Measurements from ENCODE around the gene NDRG4.
A peak's percentile ranks its signal among the peaks of the same experiment; 100 is the strongest.

NDRG4 gene

DNA sequence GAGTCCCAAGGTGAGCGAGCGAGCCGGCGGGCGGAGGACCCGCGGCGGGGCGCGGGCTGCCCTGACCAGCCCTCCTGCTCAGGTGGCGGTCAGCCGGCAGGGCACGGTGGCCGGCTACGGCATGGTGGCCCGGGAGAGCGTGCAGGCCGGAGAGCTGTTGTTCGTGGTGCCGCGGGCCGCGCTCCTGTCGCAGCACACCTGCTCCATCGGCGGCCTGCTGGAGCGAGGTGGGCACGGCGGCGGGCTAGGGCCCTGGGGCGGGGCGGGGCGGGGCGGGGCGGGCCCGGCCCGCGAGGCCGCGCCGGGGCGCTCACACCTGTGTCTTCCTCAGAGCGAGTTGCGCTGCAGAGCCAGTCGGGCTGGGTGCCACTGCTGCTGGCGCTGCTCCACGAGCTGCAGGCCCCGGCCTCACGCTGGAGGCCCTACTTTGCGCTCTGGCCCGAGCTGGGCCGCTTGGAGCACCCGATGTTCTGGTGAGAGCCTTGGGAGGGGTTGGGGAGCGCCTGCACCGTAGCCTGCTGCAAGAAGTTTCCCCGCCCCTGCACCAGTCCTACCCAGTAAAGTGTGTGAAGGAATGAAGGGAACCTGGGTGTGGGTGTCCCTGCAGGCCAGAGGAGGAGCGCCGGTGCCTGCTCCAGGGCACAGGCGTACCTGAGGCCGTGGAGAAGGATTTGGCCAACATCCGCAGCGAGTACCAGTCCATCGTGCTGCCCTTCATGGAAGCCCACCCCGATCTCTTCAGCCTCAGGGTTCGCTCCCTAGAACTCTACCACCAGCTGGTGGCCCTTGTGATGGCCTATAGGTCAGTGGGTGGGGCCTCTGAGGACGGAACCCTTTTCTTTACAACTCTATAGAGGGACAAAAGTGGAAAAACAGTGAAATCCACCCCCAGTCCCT is 16.2 kb downstream of the NDRG4 start:
- peak overlapping the region; percentile 87 for H3K27ac ChIP-seq (ENCODE audit: low read depth, low read length)
- no peak overlapping the region for H3K9ac ChIP-seq (ENCODE audit: low read length)
- H3K36me3 ChIP-seq (ENCODE audit: insufficient read depth, low read length), result peaks cover 36% of the 10 kb centered on the region

DNA sequence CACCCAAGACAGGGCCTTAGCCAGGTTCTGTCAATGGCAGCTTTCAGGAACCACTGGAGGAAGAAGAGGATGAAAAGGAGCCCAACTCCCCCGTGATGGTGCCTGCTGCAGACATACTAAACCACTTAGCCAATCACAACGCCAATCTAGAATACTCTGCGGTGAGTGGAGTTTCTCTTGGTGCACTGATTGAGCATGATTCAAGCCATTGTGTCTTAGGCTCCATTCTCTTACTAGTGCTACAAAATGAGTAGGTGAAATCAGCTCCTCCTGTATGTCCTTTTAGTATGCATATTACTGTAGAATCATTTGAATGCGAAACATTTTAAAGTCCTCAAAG is 16.8 kb downstream of the NDRG4 start:
- Histone ChIP-seq H3K9ac (ENCODE audit: low read length) (no peak overlapping the region), H3K36me3 (ENCODE audit: insufficient read depth, low read length) (peaks cover 41% of the 10 kb centered on the region), H3K4me3 (ENCODE audit: low read depth in 1 of 2, low read length in 2 of 2) (no peak overlapping the region), H3K27me3 (ENCODE audit: control insufficient read depth in 1 of 2, insufficient read depth in 2 of 2, low read length in 2 of 2) (no peaks in the 10 kb centered on the region), H3K9me3 (ENCODE audit: low read length) (no peaks in the 10 kb centered on the region), H3K4me1 (ENCODE audit: insufficient read depth, low read length) (peaks cover 6% of the 10 kb centered on the region), H3K27ac (ENCODE audit: low read depth, low read length) (no peak overlapping the region)

More for the DNA sequence above, 16.2 kb downstream of the NDRG4 start:
- H3K4me1 ChIP-seq (ENCODE audit: insufficient read depth, low read length), result peaks cover 6% of the 10 kb centered on the region
- H3K9me3 ChIP-seq (ENCODE audit: low read length), result no peaks in the 10 kb centered on the region
- no peaks in the 10 kb centered on the region for H3K27me3 ChIP-seq (ENCODE audit: control insufficient read depth in 1 of 2, insufficient read depth in 2 of 2, low read length in 2 of 2)
- peak overlapping the region; percentile 89 to 95 for H3K4me3 ChIP-seq (ENCODE audit: low read depth in 1 of 2, low read length in 2 of 2)

DNA sequence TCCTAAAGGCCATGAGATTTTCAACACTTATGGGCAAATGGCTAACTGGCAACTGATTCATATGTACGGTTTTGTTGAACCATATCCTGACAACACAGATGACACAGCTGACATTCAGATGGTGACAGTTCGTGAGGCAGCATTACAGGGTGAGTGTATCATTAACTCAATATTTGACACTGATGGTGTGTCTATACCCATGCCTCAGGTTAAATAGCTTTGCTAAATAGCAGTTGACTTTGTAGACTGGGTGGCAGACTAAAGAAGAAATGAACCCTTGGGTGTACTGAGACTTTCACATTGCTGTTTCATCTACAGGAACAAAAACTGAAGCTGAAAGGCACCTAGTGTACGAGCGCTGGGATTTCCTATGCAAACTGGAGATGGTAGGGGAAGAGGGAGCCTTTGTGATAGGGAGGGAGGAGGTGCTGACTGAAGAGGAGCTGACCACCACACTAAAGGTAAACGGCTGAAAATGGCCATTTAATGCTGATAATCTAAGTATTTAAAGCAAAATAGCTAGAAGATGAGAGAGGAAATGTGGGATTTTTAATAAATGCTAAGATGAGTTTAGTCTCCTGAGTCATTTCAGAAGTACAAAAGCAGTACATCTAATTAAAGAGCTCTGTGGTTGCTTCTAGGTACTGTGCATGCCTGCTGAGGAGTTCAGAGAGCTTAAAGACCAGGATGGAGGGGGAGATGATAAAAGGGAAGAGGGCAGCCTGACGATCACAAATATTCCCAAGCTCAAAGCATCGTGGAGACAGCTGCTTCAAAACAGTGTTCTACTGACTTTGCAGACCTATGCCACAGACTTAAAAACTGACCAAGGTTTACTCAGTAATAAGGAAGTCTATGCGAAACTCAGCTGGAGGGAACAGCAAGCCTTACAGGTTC is 18.4 kb downstream of the NDRG4 start:
- H3K9me3 ChIP-seq (ENCODE audit: low read length), result no peaks in the 10 kb centered on the region
- H3K9ac ChIP-seq (ENCODE audit: low read length), result no peak overlapping the region
- H3K36me3 ChIP-seq (ENCODE audit: insufficient read depth, low read length), result peaks cover 53% of the 10 kb centered on the region
- peaks cover 6% of the 10 kb centered on the region for H3K4me1 ChIP-seq (ENCODE audit: insufficient read depth, low read length)
- H3K27ac ChIP-seq (ENCODE audit: low read depth, low read length), result no peak overlapping the region
- no peak overlapping the region for H3K4me3 ChIP-seq (ENCODE audit: low read depth in 1 of 2, low read length in 2 of 2)
- H3K27me3 ChIP-seq (ENCODE audit: control insufficient read depth in 1 of 2, insufficient read depth in 2 of 2, low read length in 2 of 2), result no peaks in the 10 kb centered on the region

DNA sequence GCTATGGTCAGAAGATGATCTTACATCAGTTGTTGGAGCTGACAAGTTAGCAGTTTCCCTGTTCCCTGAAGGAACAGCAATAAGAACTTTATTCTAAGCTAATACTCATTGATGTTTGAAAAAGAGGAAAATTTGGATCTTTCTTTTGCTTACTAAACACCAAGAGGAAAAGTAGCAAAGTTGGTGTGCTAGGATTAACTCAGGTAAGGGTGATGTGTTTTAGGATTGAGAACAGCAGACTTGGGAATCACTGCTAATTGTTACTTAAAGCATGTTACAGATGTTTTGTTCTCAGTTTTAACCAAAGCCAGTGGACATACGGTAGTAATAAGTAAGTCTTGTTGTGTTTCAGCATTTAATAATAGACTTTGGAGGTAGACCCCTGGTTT is 19.0 kb downstream of the NDRG4 start:
- Histone ChIP-seq H3K4me3 (ENCODE audit: low read depth in 1 of 2, low read length in 2 of 2) (no peak overlapping the region), H3K9ac (ENCODE audit: low read length) (no peak overlapping the region), H3K27ac (ENCODE audit: low read depth, low read length) (no peak overlapping the region), H3K36me3 (ENCODE audit: insufficient read depth, low read length) (peaks cover 58% of the 10 kb centered on the region), H3K27me3 (ENCODE audit: control insufficient read depth in 1 of 2, insufficient read depth in 2 of 2, low read length in 2 of 2) (no peaks in the 10 kb centered on the region), H3K9me3 (ENCODE audit: low read length) (no peaks in the 10 kb centered on the region), H3K4me1 (ENCODE audit: insufficient read depth, low read length) (peaks cover 6% of the 10 kb centered on the region)

DNA sequence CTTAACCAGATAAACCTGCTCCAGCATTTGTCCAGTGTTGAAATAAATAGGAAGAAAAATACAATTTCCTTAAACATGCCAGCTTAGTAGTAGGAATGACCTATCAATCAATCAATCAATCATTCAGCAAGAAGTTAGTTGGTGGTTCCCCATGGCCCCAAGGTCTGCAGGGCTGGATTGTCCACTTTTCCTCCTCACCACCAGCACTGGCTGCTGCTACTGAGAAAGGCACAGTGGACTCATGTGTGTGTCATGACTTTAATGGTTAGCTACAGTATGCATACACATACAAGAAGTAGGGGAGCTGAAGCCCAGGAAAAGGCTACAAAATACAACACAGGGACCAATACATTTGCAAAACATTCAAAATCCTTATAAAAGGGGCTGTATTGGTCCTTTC is 19.8 kb downstream of the NDRG4 start:
- Histone ChIP-seq H3K9ac (ENCODE audit: low read length) (no peak overlapping the region), H3K9me3 (ENCODE audit: low read length) (no peaks in the 10 kb centered on the region), H3K27ac (ENCODE audit: low read depth, low read length) (no peak overlapping the region), H3K27me3 (ENCODE audit: control insufficient read depth in 1 of 2, insufficient read depth in 2 of 2, low read length in 2 of 2) (no peaks in the 10 kb centered on the region), H3K4me3 (ENCODE audit: low read depth in 1 of 2, low read length in 2 of 2) (no peak overlapping the region), H3K4me1 (ENCODE audit: insufficient read depth, low read length) (peaks cover 6% of the 10 kb centered on the region), H3K36me3 (ENCODE audit: insufficient read depth, low read length) (peaks cover 65% of the 10 kb centered on the region)

DNA sequence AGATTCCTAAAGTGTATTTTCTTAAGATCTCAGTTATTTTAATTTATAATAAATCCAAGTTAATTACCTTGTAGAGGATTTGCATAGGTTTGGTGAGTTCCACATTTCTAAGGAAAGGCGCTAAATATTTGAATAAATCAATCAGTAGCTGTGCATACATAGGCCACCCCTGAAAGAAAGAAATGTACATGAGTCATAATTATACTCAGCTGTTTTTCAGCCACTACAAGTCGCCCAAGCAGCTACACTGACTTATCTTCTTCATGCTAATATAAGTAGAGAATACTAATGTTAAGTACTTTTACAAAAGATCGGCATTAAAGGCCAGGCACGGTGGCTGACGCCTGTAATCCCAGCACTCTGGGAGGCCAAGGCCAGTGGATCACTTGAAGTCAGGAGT is 30.2 kb downstream of the NDRG4 start:
- no peaks in the 10 kb centered on the region for H3K27me3 ChIP-seq (ENCODE audit: control insufficient read depth in 1 of 2, insufficient read depth in 2 of 2, low read length in 2 of 2)
- no peak overlapping the region for H3K9ac ChIP-seq (ENCODE audit: low read length)
- peaks cover 71% of the 10 kb centered on the region for H3K36me3 ChIP-seq (ENCODE audit: insufficient read depth, low read length)
- no peaks in the 10 kb centered on the region for H3K9me3 ChIP-seq (ENCODE audit: low read length)
- no peak overlapping the region for H3K4me3 ChIP-seq (ENCODE audit: low read depth in 1 of 2, low read length in 2 of 2)
- no peak overlapping the region for H3K27ac ChIP-seq (ENCODE audit: low read depth, low read length)
- no peaks in the 10 kb centered on the region for H3K4me1 ChIP-seq (ENCODE audit: insufficient read depth, low read length)

DNA sequence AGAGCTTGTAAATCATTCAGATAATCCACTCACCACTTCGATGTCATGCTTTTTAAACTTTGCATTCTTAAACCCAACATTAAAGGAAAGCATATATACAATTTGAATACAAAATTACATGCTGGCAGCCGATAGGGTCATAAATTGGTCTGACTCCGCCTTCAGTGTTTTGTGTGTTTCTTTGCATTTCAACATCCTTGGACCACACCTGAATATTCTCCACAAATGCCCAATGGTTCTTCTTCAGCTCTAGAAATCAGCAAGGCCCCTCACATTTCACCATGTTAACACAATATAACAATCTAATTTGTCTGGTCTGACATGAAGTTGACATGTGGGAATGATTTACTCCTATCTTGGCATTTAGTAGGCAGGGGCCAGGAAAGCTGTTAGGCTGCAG is 32.5 kb downstream of the NDRG4 start:
- Histone ChIP-seq H3K9me3 (ENCODE audit: low read length) (no peaks in the 10 kb centered on the region), H3K27me3 (ENCODE audit: control insufficient read depth in 1 of 2, insufficient read depth in 2 of 2, low read length in 2 of 2) (no peaks in the 10 kb centered on the region), H3K36me3 (ENCODE audit: insufficient read depth, low read length) (peaks cover 79% of the 10 kb centered on the region), H3K27ac (ENCODE audit: low read depth, low read length) (no peak overlapping the region), H3K4me3 (ENCODE audit: low read depth in 1 of 2, low read length in 2 of 2) (no peak overlapping the region), H3K4me1 (ENCODE audit: insufficient read depth, low read length) (no peaks in the 10 kb centered on the region), H3K9ac (ENCODE audit: low read length) (no peak overlapping the region)

DNA sequence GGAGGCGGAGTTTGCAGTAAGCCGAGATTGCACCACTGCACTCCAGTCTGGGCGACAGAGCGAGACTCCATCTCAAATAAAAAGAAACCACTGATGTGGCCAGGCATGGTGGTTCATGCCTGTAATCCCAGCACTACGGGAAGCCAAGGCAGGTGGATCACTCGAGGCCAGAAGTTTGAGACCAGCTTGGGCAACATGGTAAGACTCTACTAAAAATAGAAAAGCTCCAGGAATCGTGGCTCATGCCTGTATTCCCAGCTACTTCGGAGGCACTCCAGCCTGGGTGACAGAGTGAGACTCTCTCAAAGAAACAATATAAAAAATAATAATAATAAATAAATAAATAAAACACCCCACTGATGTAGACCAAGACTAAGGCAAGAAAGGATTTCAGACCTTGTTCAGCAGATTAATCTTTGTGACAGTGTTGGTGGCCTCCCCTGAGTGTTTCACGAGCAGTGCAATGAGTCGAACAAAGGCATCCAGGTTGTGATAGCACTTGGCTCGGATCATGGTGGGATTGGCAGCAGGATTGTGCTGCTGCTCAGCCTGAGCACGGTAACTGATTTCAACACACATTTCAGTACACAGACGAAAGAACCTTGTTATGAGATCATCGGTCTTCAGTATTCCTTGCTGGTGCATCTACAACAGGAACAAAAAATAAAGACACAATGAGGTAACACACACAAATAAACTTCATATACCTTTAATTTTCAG is 34.0 kb downstream of the NDRG4 start:
- H3K36me3 ChIP-seq (ENCODE audit: insufficient read depth, low read length), result peaks cover 81% of the 10 kb centered on the region
- H3K27ac ChIP-seq (ENCODE audit: low read depth, low read length), result no peak overlapping the region

DNA sequence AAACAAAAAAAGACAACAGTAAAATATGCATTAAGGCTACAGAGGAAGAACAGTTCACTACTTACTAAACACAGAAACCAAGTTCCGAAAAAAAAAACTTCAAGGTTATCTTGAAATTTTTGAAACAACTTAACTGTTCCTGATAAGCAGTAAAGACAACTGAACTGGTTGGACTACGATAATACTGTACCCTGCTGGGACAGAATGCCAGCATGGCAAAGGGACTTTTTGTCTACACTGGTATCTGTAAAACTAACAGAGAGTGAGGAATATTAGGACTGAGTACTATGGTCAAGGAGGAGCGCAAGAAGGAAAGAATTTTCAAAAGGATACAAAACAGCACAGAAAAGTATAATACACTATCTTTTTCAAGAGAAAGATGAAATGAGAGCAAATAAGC is 35.2 kb downstream of the NDRG4 start:
- Histone ChIP-seq H3K36me3 (ENCODE audit: insufficient read depth, low read length) (peaks cover 83% of the 10 kb centered on the region), H3K9me3 (ENCODE audit: low read length) (no peaks in the 10 kb centered on the region), H3K27ac (ENCODE audit: low read depth, low read length) (no peak overlapping the region), H3K27me3 (ENCODE audit: control insufficient read depth in 1 of 2, insufficient read depth in 2 of 2, low read length in 2 of 2) (no peaks in the 10 kb centered on the region), H3K9ac (ENCODE audit: low read length) (no peak overlapping the region), H3K4me3 (ENCODE audit: low read depth in 1 of 2, low read length in 2 of 2) (no peak overlapping the region), H3K4me1 (ENCODE audit: insufficient read depth, low read length) (no peaks in the 10 kb centered on the region)

More for the DNA sequence above, 34.0 kb downstream of the NDRG4 start:
- Histone ChIP-seq H3K9ac (ENCODE audit: low read length) (no peak overlapping the region), H3K4me1 (ENCODE audit: insufficient read depth, low read length) (no peaks in the 10 kb centered on the region), H3K27me3 (ENCODE audit: control insufficient read depth in 1 of 2, insufficient read depth in 2 of 2, low read length in 2 of 2) (no peaks in the 10 kb centered on the region), H3K9me3 (ENCODE audit: low read length) (no peaks in the 10 kb centered on the region), H3K4me3 (ENCODE audit: low read depth in 1 of 2, low read length in 2 of 2) (no peak overlapping the region)

DNA sequence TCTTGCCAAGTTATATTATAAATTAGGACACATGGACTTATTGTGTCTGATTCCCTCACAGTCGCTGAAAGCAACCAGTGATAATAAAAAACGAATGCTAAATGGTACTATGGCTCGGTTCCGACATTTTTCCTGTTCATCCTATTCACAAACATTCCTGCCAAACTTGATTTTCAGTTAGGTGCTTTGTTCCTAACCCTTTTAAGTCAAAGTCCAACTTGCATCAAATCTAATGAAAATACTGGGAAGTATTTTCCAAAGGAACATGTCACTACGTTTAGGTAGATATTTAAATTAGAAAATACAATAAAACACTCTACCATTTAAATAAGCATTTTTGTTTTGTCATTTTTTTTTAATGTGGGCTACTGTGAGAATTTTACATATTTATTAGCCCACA is 36.3 kb downstream of the NDRG4 start:
- no peaks in the 10 kb centered on the region for H3K27me3 ChIP-seq (ENCODE audit: control insufficient read depth in 1 of 2, insufficient read depth in 2 of 2, low read length in 2 of 2)
- peaks cover 82% of the 10 kb centered on the region for H3K36me3 ChIP-seq (ENCODE audit: insufficient read depth, low read length)
- H3K9ac ChIP-seq (ENCODE audit: low read length), result no peak overlapping the region
- no peak overlapping the region for H3K4me3 ChIP-seq (ENCODE audit: low read depth in 1 of 2, low read length in 2 of 2)
- H3K4me1 ChIP-seq (ENCODE audit: insufficient read depth, low read length), result no peaks in the 10 kb centered on the region
- no peaks in the 10 kb centered on the region for H3K9me3 ChIP-seq (ENCODE audit: low read length)
- H3K27ac ChIP-seq (ENCODE audit: low read depth, low read length), result no peak overlapping the region

Measured in muscle layer of colon (tissue), 2 donors.